NCI-H2081 treated with DMSO at 0.1 percent for 48 hours (cell line): ENCODE measurements around the gene KDSR.

Source experiments
- DNase-seq: peaks from one replicate; lab custom pipeline; 2025; lab: John Stamatoyannopoulos, UW

Gene KDSR

DNA sequence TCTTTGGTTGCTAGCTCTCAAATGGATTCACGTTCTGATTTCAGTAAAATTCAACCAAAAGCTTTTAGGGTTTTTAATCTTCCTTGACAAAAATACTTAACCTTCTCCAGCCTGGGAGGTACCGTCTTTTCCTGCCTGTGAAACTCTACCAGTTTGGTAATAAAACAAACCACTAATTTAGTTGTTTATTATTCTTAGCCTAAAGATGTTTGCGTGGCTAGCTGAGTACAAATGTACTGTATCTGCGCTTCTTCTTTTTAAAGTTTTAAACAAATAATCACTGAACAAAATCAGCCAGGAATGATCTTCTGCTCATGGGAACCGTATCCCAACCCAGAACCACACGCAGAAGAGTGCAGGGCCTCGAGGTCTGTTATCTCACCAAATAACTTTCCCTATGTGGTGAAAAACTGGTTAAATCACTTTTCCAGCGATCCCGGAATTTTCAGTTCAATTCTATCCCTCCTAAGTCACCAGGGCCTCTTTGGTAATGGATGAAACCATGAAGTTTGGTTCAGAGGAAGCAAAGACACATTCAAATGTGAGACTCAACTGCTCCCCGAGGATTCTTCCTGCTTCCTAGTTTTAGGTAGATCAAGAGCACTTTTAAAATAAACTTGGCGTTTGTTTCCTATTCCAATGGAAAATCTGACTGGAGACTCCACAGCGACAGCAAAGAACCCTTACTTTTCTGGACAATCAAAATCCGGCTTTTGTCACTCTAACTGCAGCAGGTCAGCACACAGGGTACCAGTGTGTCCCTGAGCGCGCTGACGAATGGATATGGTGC is 83.5 kb downstream of the KDSR start:
- no peak for DNase-seq

DNA sequence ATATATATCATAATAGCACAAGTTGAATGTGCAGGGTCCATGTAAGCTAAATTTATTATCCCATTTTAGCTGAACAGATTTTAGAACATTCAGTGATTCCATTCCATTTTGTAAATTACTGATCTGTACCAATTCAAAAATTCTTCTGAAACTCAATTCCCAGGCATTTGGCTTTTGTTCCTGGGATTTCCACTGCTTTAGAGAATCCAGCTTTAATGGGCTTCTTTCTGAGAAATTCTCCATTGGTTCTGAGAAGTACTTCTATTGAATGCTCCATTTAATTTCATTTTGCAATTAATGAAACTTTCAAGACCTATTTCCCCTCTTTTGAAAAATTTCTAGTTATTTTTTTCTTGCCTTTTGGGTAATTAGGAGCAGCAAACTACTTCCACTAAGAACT is 84.2 kb downstream of the KDSR start:
- DNase-seq: no peak
